Neural cell (in vitro differentiated cells): ENCODE results near the gene SART3. TPM values are rescaled to one million over a fixed set of nuclear protein-coding genes. Genes with fewer than 3 reads are reported as not detected.

Experiments
- H2AFZ ChIP-seq: fragments of 200-600, 300-800 bp; sonication (generic), shearing (Covaris generic); 2 replicates; pipeline ENCODE4 v1.6.0; 2014; ENCODE audit warnings: low read depth, mild to moderate bottlenecking, antibody characterized with exemption, low read length, moderate library complexity
- H3F3A ChIP-seq: fragments of 200-600 bp; shearing (Covaris generic); 2 replicates; pipeline ENCODE4 v1.6.1; 2016; ENCODE audit warnings: mild to moderate bottlenecking, moderate library complexity, mixed read lengths, antibody characterized with exemption, low read length; ENCODE audit not compliant: insufficient read depth, poor library complexity, severe bottlenecking
- H3K27ac ChIP-seq: fragments of 200-600, 300-800 bp; sonication (generic), shearing (Covaris generic); 2 replicates; pipeline ENCODE4 v1.5.1; 2014; ENCODE audit warnings: mild to moderate bottlenecking, low read length, moderate library complexity
- H3K27me3 ChIP-seq: fragments of 300-800, 200-600 bp; sonication (generic), shearing (Covaris generic); 2 replicates; pipeline ENCODE4 v1.6.0; 2014; ENCODE audit warnings: mild to moderate bottlenecking, low read depth, low read length, moderate library complexity; ENCODE audit not compliant: insufficient read depth
- H3K36me3 ChIP-seq: fragments of 300-800, 200-600 bp; sonication (generic), shearing (Covaris generic); 2 replicates; pipeline ENCODE4 v1.5.1; 2014; ENCODE audit warnings: mild to moderate bottlenecking, antibody characterized with exemption, low read length, moderate library complexity; ENCODE audit not compliant: insufficient read depth
- H3K4me2 ChIP-seq: fragments of 300-800, 200-600 bp; sonication (generic), shearing (Covaris generic); 2 replicates; pipeline ENCODE4 v1.6.0; 2014; ENCODE audit warnings: mild to moderate bottlenecking, low read length
- H3K4me3 ChIP-seq: fragments of 300-800, 200-600 bp; sonication (generic), shearing (Covaris generic); 2 replicates; pipeline ENCODE4 v1.5.1; 2014; ENCODE audit warnings: mild to moderate bottlenecking, low read length, moderate library complexity
- H3K79me2 ChIP-seq: fragments of 200-600 bp; shearing (Covaris generic); replicated peaks from 2 replicates; pipeline ENCODE4 v1.6.0; 2014; ENCODE audit warnings: mild to moderate bottlenecking, low read length, moderate library complexity; ENCODE audit not compliant: insufficient read depth
- H3K9ac ChIP-seq: fragments of 300-800, 200-600 bp; sonication (generic), shearing (Covaris generic); 2 replicates; pipeline ENCODE4 v1.6.1; 2016; ENCODE audit warnings: mild to moderate bottlenecking, low read length, mixed read lengths
- H3K9me2 ChIP-seq: fragments of 200-600 bp; shearing (Covaris generic); 2 replicates; pipeline ENCODE4 v1.6.1; 2016; ENCODE audit warnings: mild to moderate bottlenecking, low read length, mixed read lengths; ENCODE audit not compliant: insufficient read depth
- H3K9me3 ChIP-seq: fragments of 200-600, 300-800 bp; sonication (generic), shearing (Covaris generic); 2 replicates; pipeline ENCODE4 v1.6.1; 2016; ENCODE audit warnings: mild to moderate bottlenecking, mixed run types, low read length, moderate library complexity, mixed read lengths
- H4K20me1 ChIP-seq: fragments of 200-600 bp; shearing (Covaris generic); 2 replicates; pipeline ENCODE4 v1.6.1; 2016; ENCODE audit warnings: mild to moderate bottlenecking, mixed run types; ENCODE audit not compliant: insufficient read depth
- CTCF ChIP-seq: fragments of 450-650 bp; IDR thresholded peaks from 2 replicates; pipeline ENCODE4 v1.5.1; 2014; ENCODE audit warnings: antibody characterized with exemption, mild to moderate bottlenecking, moderate library complexity; ENCODE audit not compliant: poor library complexity, severe bottlenecking
- EP300 ChIP-seq: fragments of 450-650 bp; conservative IDR thresholded peaks from 2 replicates; pipeline ENCODE4 v1.6.1; 2014; ENCODE audit warnings: antibody characterized with exemption, mild to moderate bottlenecking, moderate library complexity; ENCODE audit not compliant: poor library complexity, severe bottlenecking
- EZH2 ChIP-seq: fragments of 200-600, 300-800 bp; shearing (Covaris generic), sonication (generic); IDR thresholded peaks from 2 replicates; pipeline ENCODE4 v1.6.1; 2014; ENCODE audit warnings: antibody characterized with exemption, low read length, borderline replicate concordance, mild to moderate bottlenecking; ENCODE audit not compliant: insufficient read depth, poor library complexity, severe bottlenecking
- MXI1 ChIP-seq: fragments of 450-650 bp; conservative IDR thresholded peaks from 2 replicates; pipeline ENCODE4 v1.6.1; 2014; ENCODE audit warnings: antibody characterized with exemption, mild to moderate bottlenecking; ENCODE audit not compliant: poor library complexity, severe bottlenecking
- POLR2AphosphoS5 ChIP-seq: IDR thresholded peaks from 2 replicates; pipeline ENCODE4 v1.6.1; 2012
- RAD21 ChIP-seq: fragments of 450-650 bp; conservative IDR thresholded peaks from 2 replicates; pipeline ENCODE4 v1.6.1; 2014; ENCODE audit warnings: antibody characterized with exemption, mild to moderate bottlenecking, moderate library complexity
- REST ChIP-seq: IDR thresholded peaks from 2 replicates; pipeline ENCODE4 v1.6.1; 2012; ENCODE audit warnings: borderline replicate concordance
- SMC3 ChIP-seq: fragments of 450-650 bp; conservative IDR thresholded peaks from 2 replicates; pipeline ENCODE4 v1.6.1; 2014; ENCODE audit warnings: antibody characterized with exemption, mild to moderate bottlenecking, moderate library complexity; ENCODE audit not compliant: poor library complexity
- TAF1 ChIP-seq: IDR thresholded peaks from 2 replicates; pipeline ENCODE4 v1.6.1; 2012; ENCODE audit warnings: low read depth
- polyA plus RNA-seq: library from polyadenylated mRNA; depleted of rRNA; stranded (reverse); fragments of >200 nt; gene quantifications from 2 replicates; pipeline ENCODE4 v1.2.3, GENCODE V29; 2014

Gene SART3
- polyA plus RNA-seq, 1 donor from 2014 or later = 71.0 TPM

- Histone ChIP-seq H3K4me3 (no peak overlapping the region), H3K79me2 (no peaks in the 10 kb centered on the region), H3K4me2 (no peak overlapping the region), H3F3A (no peaks in the 10 kb centered on the region), H3K9ac (no peak overlapping the region), H3K9me2 (no peaks in the 10 kb centered on the region), H4K20me1 (no peaks in the 10 kb centered on the region), H3K27me3 (no peaks in the 10 kb centered on the region), H3K27ac (no peak overlapping the region), H2AFZ (no peak overlapping the region), H3K9me3 (no peaks in the 10 kb centered on the region), H3K36me3 (no peaks in the 10 kb centered on the region)
- no peak for TF ChIP-seq SMC3
- no peak for TF ChIP-seq POLR2AphosphoS5
- TF ChIP-seq MXI1 = no peak
- no peak for TF ChIP-seq EZH2
- TF ChIP-seq REST = no peak
- TF ChIP-seq CTCF = no peak
These were observed 81.5 kb downstream of the SART3 start for GRCh38 chr12:108479364-108480070.

GRCh38 chr12:108478611-108479206, 82.3 kb downstream of the SART3 start:
- H3K4me3 ChIP-seq = no peak overlapping the region
- H3F3A ChIP-seq = no peaks in the 10 kb centered on the region
- H3K9ac ChIP-seq = no peak overlapping the region
- H3K79me2 ChIP-seq = no peaks in the 10 kb centered on the region
- no peak overlapping the region for H3K27ac ChIP-seq
- no peak overlapping the region for H3K4me2 ChIP-seq
- no peaks in the 10 kb centered on the region for H3K9me2 ChIP-seq
- no peak overlapping the region for H2AFZ ChIP-seq
- no peaks in the 10 kb centered on the region for H4K20me1 ChIP-seq
- H3K36me3 ChIP-seq = no peaks in the 10 kb centered on the region
- no peaks in the 10 kb centered on the region for H3K9me3 ChIP-seq
- no peak for TF ChIP-seq TAF1
- no peak for TF ChIP-seq POLR2AphosphoS5
- no peak for TF ChIP-seq SMC3
- no peak for TF ChIP-seq MXI1
- TF ChIP-seq EZH2 = no peak
- no peak for TF ChIP-seq RAD21
- no peak for TF ChIP-seq REST
- TF ChIP-seq CTCF = no peak
- TF ChIP-seq EP300 = no peak
- no peaks in the 10 kb centered on the region for H3K27me3 ChIP-seq
